K562 (cell line): ENCODE measurements around the gene LIF. TPM values are rescaled to one million over a fixed set of nuclear protein-coding genes. Genes with fewer than 3 reads are reported as not detected.

Source experiments
- ATAC-seq: fragments of 200-7000 bp; cut with Tn5 transposase; 3 replicates; pipeline ENCODE4 v1.9.1; 2020; ENCODE audit warnings: moderate library complexity
- BruUV-seq: library from RNA; stranded (reverse); fragments of 400-500 nt; replicated peaks from 2 replicates; lab custom pipeline; 2021; lab: Mats Ljungman, UMichigan
- CTCF ChIA-PET: fragments of 300-600 bp; formaldehyde crosslinking; extraction: SDS; loops from one replicate; lab custom pipeline; 2021; ENCODE audit warnings: low intra/inter-chr PET ratio; lab: Yijun Ruan, JAX
- POLR2A ChIA-PET: fragments of 300-600, 350-650 bp; sonication (Branson Sonifier 250); formaldehyde crosslinking; extraction: SDS; loops from one replicate; lab custom pipeline; 2021; ENCODE audit warnings: antibody characterized with exemption, inconsistent platforms; lab: Yijun Ruan, JAX
- DNase-seq, 4 experiments: peaks; one replicate each; pipeline versions ENCODE4 v3.0.0 to v3.0.0-alpha.2; 2011 to 2018; ENCODE audit warnings: low spot score in 3 of 4, mixed read lengths in 3 of 4; ENCODE audit errors: extremely low read depth in 1 of 4
- FAIRE-seq: peaks from 2 replicates; lab custom pipeline; 2011; peaks lifted over from hg19 to GRCh38; lab: Jason Lieb, UNC
- H2AFZ ChIP-seq: 2 replicates; pipeline ENCODE4 v1.6.0; 2011; ENCODE audit warnings: low read depth, low read length, control low read depth, inconsistent platforms
- H3K27ac ChIP-seq: fragments of 200-600 bp; 3 replicates; pipeline ENCODE4 v1.8.0; 2011; ENCODE audit warnings: low read depth, mild to moderate bottlenecking, control low read depth, inconsistent platforms, low read length, moderate library complexity, mixed read lengths; ENCODE audit errors: extremely low read depth
- H3K27me3 ChIP-seq, 2 experiments: fragments of 300-600 bp in 1 of 2; 2 replicates in 1 of 2; 3 replicates in 1 of 2; pipeline versions ENCODE4 v1.6.0 to v1.8.0; 2011; ENCODE audit warnings: inconsistent platforms in 2 of 2, low read length in 2 of 2, mild to moderate bottlenecking in 1 of 2, mixed read lengths in 1 of 2, moderate library complexity in 1 of 2; ENCODE audit not compliant: control insufficient read depth in 2 of 2, insufficient read depth in 2 of 2
- H3K36me3 ChIP-seq: fragments of 300-600 bp; 3 replicates; pipeline ENCODE4 v1.8.0; 2011; ENCODE audit warnings: mild to moderate bottlenecking, low read length, inconsistent platforms; ENCODE audit not compliant: control insufficient read depth, insufficient read depth
- H3K4me1 ChIP-seq, 2 experiments: fragments of 200-600 bp in 1 of 2; replicated peaks in 1 of 2; 2 replicates in 1 of 2; 3 replicates in 1 of 2; pipeline versions ENCODE4 v1.5.1 to v1.8.0; 2011; ENCODE audit warnings: inconsistent platforms in 2 of 2, low read length in 2 of 2, mild to moderate bottlenecking in 1 of 2, mixed read lengths in 1 of 2, moderate library complexity in 1 of 2; ENCODE audit not compliant: control insufficient read depth in 2 of 2, insufficient read depth in 2 of 2
- H3K4me2 ChIP-seq: 2 replicates; pipeline ENCODE4 v1.6.1; 2011; ENCODE audit warnings: low read length, control low read depth, inconsistent platforms, mixed read lengths; ENCODE audit not compliant: insufficient read depth
- H3K4me3 ChIP-seq: fragments of 200-600 bp; sonication (generic), shearing (Covaris generic); 2 replicates; pipeline ENCODE4 v1.5.1; 2016; ENCODE audit warnings: control low read depth, inconsistent platforms
- H3K79me2 ChIP-seq: fragments of 200-600 bp; 3 replicates; pipeline ENCODE4 v1.8.0; 2011; ENCODE audit warnings: low read length, inconsistent platforms; ENCODE audit not compliant: control insufficient read depth, insufficient read depth
- H3K9ac ChIP-seq, 2 experiments: 2 replicates each; pipeline versions ENCODE4 v1.6.0 to v1.6.1; 2011; ENCODE audit warnings: low read depth in 2 of 2, low read length in 2 of 2, control low read depth in 1 of 2, inconsistent platforms in 1 of 2, mild to moderate bottlenecking in 1 of 2, mixed read lengths in 1 of 2; ENCODE audit not compliant: insufficient read depth in 1 of 2
- H3K9me1 ChIP-seq: one replicate; pipeline ENCODE4 v1.6.0; 2011; ENCODE audit warnings: inconsistent platforms, mild to moderate bottlenecking, low read length, moderate library complexity; ENCODE audit not compliant: control insufficient read depth, insufficient read depth
- H3K9me3 ChIP-seq: replicated peaks from 2 replicates; pipeline ENCODE4 v1.5.1; 2011; ENCODE audit warnings: low read depth, low read length, inconsistent platforms; ENCODE audit not compliant: control insufficient read depth, insufficient read depth
- H4K20me1 ChIP-seq: replicated peaks from 2 replicates; pipeline ENCODE4 v1.6.1; 2011; ENCODE audit warnings: low read length, inconsistent platforms, mixed read lengths; ENCODE audit not compliant: control insufficient read depth, insufficient read depth
- BCOR ChIP-seq: fragments of 450-650 bp; IDR thresholded peaks from 2 replicates; pipeline ENCODE4 v1.6.1; 2016
- BDP1 ChIP-seq: IDR thresholded peaks from 3 replicates; pipeline ENCODE4 v1.6.1; 2011; ENCODE audit not compliant: insufficient read length, insufficient read depth
- CBX5 ChIP-seq: IDR thresholded peaks from 2 replicates; pipeline ENCODE4 v1.6.1; 2014; ENCODE audit warnings: low read depth, borderline replicate concordance
- CHD4 ChIP-seq: fragments of 200-600 bp; sonication (generic); IDR thresholded peaks from 3 replicates; pipeline ENCODE4 v1.6.1; 2012; ENCODE audit warnings: low read depth, mild to moderate bottlenecking, mixed read lengths, low read length, inconsistent platforms; ENCODE audit not compliant: insufficient read depth, insufficient replicate concordance, poor library complexity, severe bottlenecking
- KDM1A ChIP-seq, 2 experiments: fragments of 450-650 bp; IDR thresholded peaks; 2 replicates each; pipeline ENCODE4 v1.6.1; 2016; ENCODE audit warnings: mild to moderate bottlenecking in 2 of 2
- KDM5B ChIP-seq: fragments of 200-600 bp; sonication (generic); IDR thresholded peaks from 2 replicates; pipeline ENCODE4 v1.6.1; 2012; ENCODE audit warnings: low read depth, mild to moderate bottlenecking, moderate library complexity, low read length, control low read depth, inconsistent platforms; ENCODE audit not compliant: insufficient replicate concordance
- KLF6 ChIP-seq: fragments of 250-450 bp; sonication (Bioruptor Pico); IDR thresholded peaks from 2 replicates; pipeline ENCODE4 v1.4.0; 2020; ENCODE audit warnings: mild to moderate bottlenecking, moderate library complexity, borderline replicate concordance
- MCM2 ChIP-seq: fragments of 450-650 bp; IDR thresholded peaks from 2 replicates; pipeline ENCODE4 v1.6.1; 2017; ENCODE audit warnings: low read depth, mild to moderate bottlenecking
- PTBP1 ChIP-seq: fragments of 200-400 bp; formaldehyde crosslinking; IDR thresholded peaks from 2 replicates; pipeline ENCODE4 v1.6.1; 2017; ENCODE audit warnings: low read depth, low read length
- RBM17 ChIP-seq: fragments of 200-400 bp; formaldehyde crosslinking; IDR thresholded peaks from 2 replicates; pipeline ENCODE4 v1.6.1; 2017; ENCODE audit warnings: low read depth, mild to moderate bottlenecking, low read length, borderline replicate concordance
- RBM25 ChIP-seq: fragments of 200-400 bp; formaldehyde crosslinking; IDR thresholded peaks from 2 replicates; pipeline ENCODE4 v1.6.1; 2018; ENCODE audit warnings: low read length, low read depth, moderate library complexity; ENCODE audit not compliant: severe bottlenecking
- ZBTB7A ChIP-seq: IDR thresholded peaks from 2 replicates; pipeline ENCODE4 v1.6.1; 2011; ENCODE audit warnings: low read depth, mild to moderate bottlenecking, low read length, moderate library complexity, borderline replicate concordance; ENCODE audit not compliant: control insufficient read depth
- ZFP36 ChIP-seq: fragments of 150-350 bp; IDR thresholded peaks from 2 replicates; pipeline ENCODE4 v1.6.1; 2018; ENCODE audit warnings: low read length, low read depth; ENCODE audit not compliant: partially characterized antibody
- ZNF316 ChIP-seq: fragments of 450-650 bp; IDR thresholded peaks from 2 replicates; pipeline ENCODE4 v1.6.1; 2016
- ZNF347 ChIP-seq: fragments of 450-650 bp; formaldehyde crosslinking; IDR thresholded peaks from 2 replicates; pipeline ENCODE4 v1.4.0; 2020; ENCODE audit warnings: low read depth, mild to moderate bottlenecking, moderate library complexity
- ZNF507 ChIP-seq: conservative IDR thresholded peaks from 2 replicates; pipeline ENCODE4 v1.6.1; 2017; ENCODE audit warnings: missing genetic modification characterization, missing compliant biosample characterization
- WGBS: fragments of 100-300 bp; shearing (Covaris generic); methylation state at CpG from one replicate; pipeline ENCODE4 v1.1.6; 2016; ENCODE audit warnings: low coverage, mixed read lengths; ENCODE audit not compliant: insufficient coverage; ENCODE audit errors: missing lambda C conversion rate; 5-methylcytosine and 5-hydroxymethylcytosine counted together
- in situ Hi-C: fragments of 300-500 bp; cut with MboI; formaldehyde crosslinking; loops from 4 replicates; pipeline ENCODE4 v1.15.0; 2018; ENCODE audit warnings: inconsistent platforms, mixed read lengths
- intact Hi-C: fragments of 100-400 bp; cut with micrococcal nuclease; formaldehyde crosslinking; loops from 2 replicates; pipeline ENCODE4 v1.14.2; 2022
- polyA plus RNA-seq, 8 experiments: library from polyadenylated mRNA; depleted of rRNA in 4 of 8; stranded (reverse) in 5 of 8; unstranded in 3 of 8; fragments of >200 nt; fragmentation: Nextera tagmentation in 2 of 8; fragmentation: Illumina TruSeq in 1 of 8; extraction: Ambion mirVana in 2 of 8; extraction: Trizol in 1 of 8; gene quantifications; 2 replicates each; pipeline versions ENCODE4 v1.2.1 to v1.2.3, GENCODE V29; 2011 to 2014; ENCODE audit warnings: inconsistent platforms in 1 of 8, missing spikeins in 1 of 8
- total RNA-seq, 7 experiments: library from RNA; depleted of rRNA in 6 of 7; stranded (reverse); fragments of >200 nt in 6 of 7; fragmentation: Illumina TruSeq in 2 of 7; extraction: Trizol in 2 of 7; gene quantifications; 2 replicates each; pipeline versions ENCODE4 v1.2.1 to v1.2.3, GENCODE V29; 2011 to 2021; ENCODE audit warnings: low replicate concordance in 1 of 7
- TF ChIP-seq, protein P1 (sequence below): fragments of 150-350 bp; IDR thresholded peaks from 2 replicates; pipeline ENCODE4 v1.6.1; 2014; ENCODE audit warnings: low read depth, mild to moderate bottlenecking, low read length, borderline replicate concordance

LIF gene
- total and polyA plus RNA-seq, 9 of the 15 experiments (the other 6 are each of a cell fraction or from before 2014, with no cell fraction given), result 0.05 to 0.39 (median 0.18) TPM; not detected in 3

DNA sequence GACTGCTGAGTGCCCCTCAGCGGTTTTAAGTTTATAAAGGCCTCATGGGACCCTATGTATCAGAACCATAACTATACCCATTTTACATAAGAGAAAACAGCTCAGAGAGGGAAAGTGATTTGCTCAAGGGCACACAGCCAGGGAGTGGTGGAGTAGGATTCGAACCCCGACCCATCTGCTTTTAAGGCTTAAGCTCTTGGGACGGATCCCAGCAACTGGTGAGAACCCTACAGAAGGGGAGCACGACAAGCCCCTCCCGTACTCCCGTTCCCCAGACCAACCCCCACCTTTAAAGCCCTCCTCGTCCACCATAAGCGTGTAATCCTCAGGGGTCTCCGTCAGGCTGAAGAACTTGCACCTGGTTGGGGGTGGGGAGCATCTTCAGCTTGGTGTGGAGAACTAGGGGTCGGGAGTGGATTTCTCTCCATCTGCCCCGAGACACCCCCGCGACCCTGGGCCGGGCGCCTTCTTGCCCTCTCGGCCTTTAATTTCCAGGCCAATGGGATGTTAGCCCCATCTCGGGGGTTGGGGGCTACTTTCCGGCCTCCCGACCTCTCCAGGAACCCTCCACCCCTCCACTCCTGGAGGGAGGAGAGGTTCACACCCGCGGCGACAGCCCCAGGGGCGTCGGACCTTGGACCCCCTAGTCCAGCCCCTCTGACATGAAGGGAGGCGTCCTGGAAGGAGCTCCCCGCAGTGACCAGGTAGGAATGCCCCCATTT lies 42.0 kb upstream of the LIF start:
- Histone ChIP-seq H3K4me3 (peak overlapping the region; percentile 58), H3K9me3 (no peaks in the 10 kb centered on the region), H3K27ac (no peak overlapping the region), H3K4me1 (peaks cover 21 to 65% of the 10 kb centered on the region in 2 experiments; a peak in 4 of 5 replicates), H3K9me1 (no peaks in the 10 kb centered on the region), H3K4me2 (peak overlapping the region; percentile 60), H3K9ac (peak overlapping the region in 1 of 2 experiments; percentile 84; a peak in 3 of 4 replicates), H3K27me3 (no peaks in the 10 kb centered on the region), H4K20me1 (peaks cover 6% of the 10 kb centered on the region; the same call in 1 of the 2 replicates), H3K79me2 (no peaks in the 10 kb centered on the region), H3K36me3 (peaks cover 11% of the 10 kb centered on the region; the same call in 1 of the 3 replicates), H2AFZ (peak overlapping the region; percentile 77; the same call in 1 of the 2 replicates)
- DNase-seq (no peak), FAIRE-seq (no peak), ATAC-seq (no peak)
- 34% methylated on average over 20 of the region's 27 CpGs for WGBS
- in situ Hi-C loops (loop anchor here (10.0 kb wide), 1 partner anchor 316 kb away; the partner anchor contains the start of gene TCN2), intact Hi-C loops (loop anchor here (2.0 kb wide), 1 partner anchor 38 kb away; the partner anchor contains the start of gene TBC1D10A)
- no TSS peak for BruUV-seq
- POLR2A ChIA-PET, result interaction anchor here (0.6 to 1.4 kb wide), 3 partner anchors 11 to 69 kb away, joined by 5 to 8 read pairs (median 6); no protein-coding TSS in a partner anchor
- CTCF ChIA-PET, result interaction anchor here (1.2 to 2.9 kb wide), 5 partner anchors 26 to 197 kb away, joined by 3 to 31 read pairs (median 17); partner anchors contain the start of gene RNF215
- TF ChIP-seq ZNF507 (no peak), CHD4 (no peak), ZBTB7A (0 out of 2 replicates have a peak, but pooled peaks have one; percentile 19), MCM2 (no peak), CBX5 (no peak), KDM1A (IDR thresholded peaks at IDR 0.05) (peak; percentile 35 to 64; a peak in 3 of 4 replicates), RBM17 (no peak), BCOR (peak; percentile 87), ZNF347 (CRISPR knock-in tag) (no peak), BDP1 (no peak), RBM25 (peak; percentile 93), ZFP36 (peak; percentile 77), KLF6 (no peak), KDM5B (no peak), ZNF316 (no peak), PTBP1 (0 out of 2 replicates have a peak, but pooled peaks have one; percentile 36)
- TF ChIP-seq, protein P1, sequence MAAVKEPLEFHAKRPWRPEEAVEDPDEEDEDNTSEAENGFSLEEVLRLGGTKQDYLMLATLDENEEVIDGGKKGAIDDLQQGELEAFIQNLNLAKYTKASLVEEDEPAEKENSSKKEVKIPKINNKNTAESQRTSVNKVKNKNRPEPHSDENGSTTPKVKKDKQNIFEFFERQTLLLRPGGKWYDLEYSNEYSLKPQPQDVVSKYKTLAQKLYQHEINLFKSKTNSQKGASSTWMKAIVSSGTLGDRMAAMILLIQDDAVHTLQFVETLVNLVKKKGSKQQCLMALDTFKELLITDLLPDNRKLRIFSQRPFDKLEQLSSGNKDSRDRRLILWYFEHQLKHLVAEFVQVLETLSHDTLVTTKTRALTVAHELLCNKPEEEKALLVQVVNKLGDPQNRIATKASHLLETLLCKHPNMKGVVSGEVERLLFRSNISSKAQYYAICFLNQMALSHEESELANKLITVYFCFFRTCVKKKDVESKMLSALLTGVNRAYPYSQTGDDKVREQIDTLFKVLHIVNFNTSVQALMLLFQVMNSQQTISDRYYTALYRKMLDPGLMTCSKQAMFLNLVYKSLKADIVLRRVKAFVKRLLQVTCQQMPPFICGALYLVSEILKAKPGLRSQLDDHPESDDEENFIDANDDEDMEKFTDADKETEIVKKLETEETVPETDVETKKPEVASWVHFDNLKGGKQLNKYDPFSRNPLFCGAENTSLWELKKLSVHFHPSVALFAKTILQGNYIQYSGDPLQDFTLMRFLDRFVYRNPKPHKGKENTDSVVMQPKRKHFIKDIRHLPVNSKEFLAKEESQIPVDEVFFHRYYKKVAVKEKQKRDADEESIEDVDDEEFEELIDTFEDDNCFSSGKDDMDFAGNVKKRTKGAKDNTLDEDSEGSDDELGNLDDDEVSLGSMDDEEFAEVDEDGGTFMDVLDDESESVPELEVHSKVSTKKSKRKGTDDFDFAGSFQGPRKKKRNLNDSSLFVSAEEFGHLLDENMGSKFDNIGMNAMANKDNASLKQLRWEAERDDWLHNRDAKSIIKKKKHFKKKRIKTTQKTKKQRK, result no peak
